Activated CD8-positive, alpha-beta memory T cell treated with anti-CD3 and anti-CD28 coated beads, Interleukin-2, amount 10 ng/mL, durations not matched to agents 7 days and 5 days (primary cell): ENCODE measurements around the gene TRIM7. TPM values are rescaled to one million over a fixed set of nuclear protein-coding genes. Genes with fewer than 3 reads are reported as not detected.
"Not testable (repeated sequence)": the region's sequence is repeated elsewhere in the genome, so short reads cannot be mapped to it uniquely, and the experiment has no call there.

Source experiments
- ATAC-seq: fragments of 150-1000 bp; cut with Tn5 transposase; one replicate; pipeline ENCODE4 v1.10.0; 2021; ENCODE audit warnings: moderate library complexity
- CTCF ChIA-PET: fragments of 350-600 bp; sonication (Branson Sonifier 250); formaldehyde crosslinking; loops from one replicate; lab custom pipeline; 2021; ENCODE audit warnings: antibody characterized with exemption; lab: Charles Lee
- DNase-seq: peaks from one replicate; pipeline ENCODE4 v3.0.0-alpha.2; 2020
- H3K27ac Mint-ChIP-seq: one replicate; pipeline ENCODE4 v1.8.0; 2021; ENCODE audit warnings: mild to moderate bottlenecking, mixed read lengths
- H3K27me3 Mint-ChIP-seq: one replicate; pipeline ENCODE4 v1.8.0; 2021; ENCODE audit warnings: mixed read lengths
- H3K36me3 Mint-ChIP-seq: one replicate; pipeline ENCODE4 v1.8.0; 2021; ENCODE audit warnings: mild to moderate bottlenecking, mixed read lengths
- H3K4me1 Mint-ChIP-seq: one replicate; pipeline ENCODE4 v1.8.0; 2021; ENCODE audit warnings: mixed read lengths
- H3K4me3 Mint-ChIP-seq: one replicate; pipeline ENCODE4 v1.8.0; 2021; ENCODE audit warnings: mild to moderate bottlenecking, moderate library complexity, mixed read lengths
- H3K9me3 Mint-ChIP-seq: one replicate; pipeline ENCODE4 v1.8.0; 2022; ENCODE audit warnings: low read depth, mixed read lengths
- total RNA-seq, 2 experiments: library from RNA; stranded (reverse); gene quantifications; one replicate each; pipeline ENCODE4 v1.2.3, GENCODE V29; 2021

TRIM7 gene
- total RNA-seq, 2 experiments from 2014 or later: 1.6 to 1.7 TPM

- not testable (repeated sequence) for H3K36me3 Mint-ChIP-seq, H3K9me3 Mint-ChIP-seq
- H3K4me1 Mint-ChIP-seq: peaks cover 77% of the 10 kb centered on the region
- CTCF ChIA-PET: interaction anchor here (0.7 to 3.9 kb wide), 6 partner anchors 10 to 36 kb away, joined by 3 to 19 read pairs (median 6); no protein-coding TSS in a partner anchor
- peaks cover 77% of the 10 kb centered on the region for H3K27me3 Mint-ChIP-seq
- peak overlapping the region; percentile 69 for H3K4me3 Mint-ChIP-seq
- ATAC-seq: peak; percentile 52
- DNase-seq: peak; percentile 90
- H3K27ac Mint-ChIP-seq: peak overlapping the region; percentile 76
Observed at GRCh38 chr5:181169459-181170236, 35.3 kb downstream of the TRIM7 start.

- Mint-ChIP-seq H3K4me3 (peak overlapping the region; percentile 69), H3K9me3 (no peaks in the 10 kb centered on the region), H3K27me3 (peaks cover 77% of the 10 kb centered on the region), H3K27ac (peak overlapping the region; percentile 76), H3K36me3 (no peaks in the 10 kb centered on the region), H3K4me1 (peaks cover 79% of the 10 kb centered on the region)
- CTCF ChIA-PET: interaction anchor here (0.9 to 3.9 kb wide), 7 partner anchors 9 to 44 kb away, joined by 3 to 19 read pairs (median 5); partner anchors contain the start of gene TRIM7
- no peak for ATAC-seq
- no peak for DNase-seq
Observed at GRCh38 chr5:181168595-181169118, 36.3 kb downstream of the TRIM7 start.

- H3K4me3 Mint-ChIP-seq: no peak overlapping the region
- no peaks in the 10 kb centered on the region for H3K36me3 Mint-ChIP-seq
- no peak for ATAC-seq
- H3K27me3 Mint-ChIP-seq: peaks cover 76% of the 10 kb centered on the region
- no peak overlapping the region for H3K27ac Mint-ChIP-seq
- CTCF ChIA-PET: interaction anchor here (0.9 to 3.9 kb wide), 6 partner anchors 9 to 45 kb away, joined by 4 to 19 read pairs (median 4); partner anchors contain the start of gene TRIM7
- H3K4me1 Mint-ChIP-seq: peaks cover 79% of the 10 kb centered on the region
- peak; percentile 61 for DNase-seq
- no peaks in the 10 kb centered on the region for H3K9me3 Mint-ChIP-seq
Observed at GRCh38 chr5:181167814-181168488, 37.0 kb downstream of the TRIM7 start.

GRCh38 chr5:181166812-181167733 lies 37.9 kb downstream of the TRIM7 start:
- no peaks in the 10 kb centered on the region for H3K9me3 Mint-ChIP-seq
- no peak overlapping the region for H3K4me3 Mint-ChIP-seq
- peaks cover 73% of the 10 kb centered on the region for H3K4me1 Mint-ChIP-seq
- DNase-seq: no peak
- no peaks in the 10 kb centered on the region for H3K36me3 Mint-ChIP-seq
- no peak for ATAC-seq
- no peak overlapping the region for H3K27ac Mint-ChIP-seq
- CTCF ChIA-PET: interaction anchor here (1.0 to 1.5 kb wide), 2 partner anchors 8 to 10 kb away, joined by 4 to 8 read pairs; no protein-coding TSS in a partner anchor
- peaks cover 73% of the 10 kb centered on the region for H3K27me3 Mint-ChIP-seq

GRCh38 chr5:181164076-181164952 lies 40.7 kb downstream of the TRIM7 start:
- Mint-ChIP-seq H3K36me3 (no peaks in the 10 kb centered on the region), H3K4me1 (peaks cover 72% of the 10 kb centered on the region), H3K27ac (peak overlapping the region; percentile 81), H3K4me3 (peak overlapping the region; percentile 66), H3K9me3 (no peaks in the 10 kb centered on the region), H3K27me3 (peaks cover 52% of the 10 kb centered on the region)
- DNase-seq (no peak), ATAC-seq (no peak)
- CTCF ChIA-PET: interaction anchor here (1.0 to 1.4 kb wide), 3 partner anchors 8 to 28 kb away, joined by 3 to 7 read pairs (median 4); no protein-coding TSS in a partner anchor

- ATAC-seq (no peak), DNase-seq (no peak)
- Mint-ChIP-seq H3K4me3 (peak overlapping the region; percentile 66), H3K4me1 (peaks cover 68% of the 10 kb centered on the region), H3K27me3 (peaks cover 45% of the 10 kb centered on the region), H3K36me3 (no peaks in the 10 kb centered on the region), H3K27ac (peak overlapping the region; percentile 81), H3K9me3 (no peaks in the 10 kb centered on the region)
- CTCF ChIA-PET: interaction anchor here (1.0 to 1.4 kb wide), 2 partner anchors 8 to 20 kb away, joined by 4 to 7 read pairs; no protein-coding TSS in a partner anchor
Observed at GRCh38 chr5:181163487-181164075, 41.4 kb downstream of the TRIM7 start.

GRCh38 chr5:181161534-181162175 lies 43.3 kb downstream of the TRIM7 start:
- H3K4me1 Mint-ChIP-seq: peaks cover 61% of the 10 kb centered on the region
- H3K4me3 Mint-ChIP-seq: peak overlapping the region; percentile 72
- ATAC-seq (no peak), DNase-seq (no peak)
- H3K36me3 Mint-ChIP-seq: no peaks in the 10 kb centered on the region
- H3K27ac Mint-ChIP-seq: peak overlapping the region; percentile 94
- CTCF ChIA-PET: interaction anchor here (0.9 to 1.1 kb wide), 2 partner anchors 23 to 28 kb away, joined by 4 read pairs; no protein-coding TSS in a partner anchor
- H3K27me3 Mint-ChIP-seq: peaks cover 27% of the 10 kb centered on the region
- no peaks in the 10 kb centered on the region for H3K9me3 Mint-ChIP-seq

- peak; percentile 72 for DNase-seq
- ATAC-seq: peak; percentile 43
- H3K27me3 Mint-ChIP-seq: peaks cover 20% of the 10 kb centered on the region
- peaks cover 63% of the 10 kb centered on the region for H3K4me1 Mint-ChIP-seq
- H3K9me3 Mint-ChIP-seq, H3K36me3 Mint-ChIP-seq: not testable (repeated sequence)
- peak overlapping the region; percentile 81 for H3K4me3 Mint-ChIP-seq
- H3K27ac Mint-ChIP-seq: peak overlapping the region; percentile 94
- CTCF ChIA-PET: interaction anchor here (0.9 to 2.1 kb wide), 5 partner anchors 9 to 83 kb away, joined by 3 to 10 read pairs (median 4); partner anchors contain the start of gene RACK1
Observed at GRCh38 chr5:181160755-181161533, 44.1 kb downstream of the TRIM7 start.

- Mint-ChIP-seq H3K4me3 (peak overlapping the region; percentile 81), H3K4me1 (peaks cover 63% of the 10 kb centered on the region), H3K27me3 (peaks cover 14% of the 10 kb centered on the region), H3K36me3 (no peaks in the 10 kb centered on the region), H3K9me3 (no peaks in the 10 kb centered on the region), H3K27ac (peak overlapping the region; percentile 97)
- peak; percentile 87 for DNase-seq
- CTCF ChIA-PET: interaction anchor here (0.6 to 2.1 kb wide), 8 partner anchors 10 to 84 kb away, joined by 3 to 10 read pairs (median 3); partner anchors contain the start of gene RACK1
- ATAC-seq: peak; percentile 78
Observed at GRCh38 chr5:181160152-181160754, 44.7 kb downstream of the TRIM7 start.
